AG09309 (cell line): Measurements from ENCODE around the gene ZBTB32.

Source experiments
- DNase-seq: peaks from one replicate; pipeline ENCODE4 v3.0.0-alpha.2; 2010; ENCODE audit warnings: low read depth
- H3K4me3 ChIP-seq: 2 replicates; pipeline ENCODE4 v1.5.1; 2011; ENCODE audit warnings: mild to moderate bottlenecking, low read depth, low read length, moderate library complexity; ENCODE audit not compliant: control insufficient read depth
- CTCF ChIP-seq: IDR thresholded peaks from 2 replicates; pipeline ENCODE4 v1.5.1; 2011; ENCODE audit warnings: mild to moderate bottlenecking, low read depth, low read length, inconsistent platforms; ENCODE audit not compliant: insufficient read depth, control insufficient read depth; ENCODE audit errors: missing control alignments

The ZBTB32 gene

GRCh38 chr19:35731353-35731752, 27.0 kb downstream of the ZBTB32 start:
- TF ChIP-seq CTCF, result no peak
- H3K4me3 ChIP-seq, result no peak overlapping the region
- DNase-seq, result no peak

GRCh38 chr19:35731779-35732405, 27.5 kb downstream of the ZBTB32 start:
- no peak for TF ChIP-seq CTCF
- DNase-seq, result no peak
- H3K4me3 ChIP-seq, result no peak overlapping the region

- TF ChIP-seq CTCF, result no peak
- no peak overlapping the region for H3K4me3 ChIP-seq
- DNase-seq, result no peak
These were observed 28.3 kb downstream of the ZBTB32 start for GRCh38 chr19:35732540-35733179.

GRCh38 chr19:35733180-35734125, 29.1 kb downstream of the ZBTB32 start:
- no peak overlapping the region for H3K4me3 ChIP-seq
- DNase-seq, result no peak
- TF ChIP-seq CTCF, result no peak

GRCh38 chr19:35734273-35734672, 29.9 kb downstream of the ZBTB32 start:
- TF ChIP-seq CTCF, result no peak
- no peak overlapping the region for H3K4me3 ChIP-seq
- DNase-seq, result no peak

GRCh38 chr19:35734889-35735288, 30.5 kb downstream of the ZBTB32 start:
- no peak overlapping the region for H3K4me3 ChIP-seq
- TF ChIP-seq CTCF, result no peak
- DNase-seq, result no peak
